Keratinocyte (primary cell): ENCODE results near the gene TMEM131. TPM values are rescaled to one million over a fixed set of nuclear protein-coding genes. Genes with fewer than 3 reads are reported as not detected.

ENCODE experiments used
- DNase-seq: peaks from one replicate; pipeline ENCODE4 v3.0.0-alpha.2; 2011; ENCODE audit warnings: low read depth, missing footprints, low spot score
- FAIRE-seq: peaks from 2 replicates; lab custom pipeline; 2011; peaks lifted over from hg19 to GRCh38; lab: Jason Lieb, UNC
- H2AFZ ChIP-seq: 2 replicates; pipeline ENCODE4 v1.6.0; 2012; ENCODE audit warnings: low read length, control low read depth, inconsistent platforms; ENCODE audit not compliant: control insufficient read depth
- H3K27ac ChIP-seq: 2 replicates; pipeline ENCODE4 v1.5.1; 2011; ENCODE audit warnings: low read length; ENCODE audit not compliant: control insufficient read depth, insufficient read depth
- H3K27me3 ChIP-seq: 3 replicates; pipeline ENCODE4 v1.6.0; 2011; ENCODE audit warnings: low read length; ENCODE audit not compliant: control insufficient read depth, insufficient read depth; ENCODE audit errors: extremely low read depth
- H3K36me3 ChIP-seq, 2 experiments: 2 replicates in 1 of 2; 3 replicates in 1 of 2; pipeline ENCODE4 v1.5.1; 2011; ENCODE audit warnings: low read length in 2 of 2, mild to moderate bottlenecking in 1 of 2; ENCODE audit not compliant: control insufficient read depth in 2 of 2, insufficient read depth in 2 of 2; ENCODE audit errors: extremely low read depth in 1 of 2
- H3K4me1 ChIP-seq: 3 replicates; pipeline ENCODE4 v1.5.1; 2011; ENCODE audit warnings: low read length; ENCODE audit not compliant: control insufficient read depth, insufficient read depth; ENCODE audit errors: extremely low read depth
- H3K4me2 ChIP-seq: 3 replicates; pipeline ENCODE4 v1.6.0; 2011; ENCODE audit warnings: low read depth, low read length; ENCODE audit not compliant: control insufficient read depth, insufficient read depth; ENCODE audit errors: extremely low read depth
- H3K4me3 ChIP-seq, 3 experiments: fragments of 200-600 bp in 1 of 3; sonication (generic) in 1 of 3; 2 replicates in 2 of 3; 3 replicates in 1 of 3; pipeline ENCODE4 v1.5.1; 2011 to 2016; ENCODE audit warnings: low read length in 3 of 3, mild to moderate bottlenecking in 3 of 3, control low read depth in 2 of 3, inconsistent platforms in 1 of 3, low read depth in 1 of 3, mixed read lengths in 1 of 3, mixed run types in 1 of 3, moderate library complexity in 1 of 3; ENCODE audit not compliant: control insufficient read depth in 2 of 3, insufficient read depth in 2 of 3; ENCODE audit errors: extremely low read depth in 1 of 3
- H3K79me2 ChIP-seq: 2 replicates; pipeline ENCODE4 v1.6.0; 2012; ENCODE audit warnings: low read length; ENCODE audit not compliant: control insufficient read depth, insufficient read depth
- H3K9ac ChIP-seq: 3 replicates; pipeline ENCODE4 v1.6.0; 2011; ENCODE audit warnings: low read length; ENCODE audit not compliant: control insufficient read depth, insufficient read depth; ENCODE audit errors: extremely low read depth
- H3K9me1 ChIP-seq: 3 replicates; pipeline ENCODE4 v1.6.0; 2011; ENCODE audit warnings: low read length; ENCODE audit not compliant: control insufficient read depth, insufficient read depth; ENCODE audit errors: extremely low read depth
- H3K9me3 ChIP-seq: 2 replicates; pipeline ENCODE4 v1.5.1; 2012; ENCODE audit warnings: low read depth, low read length; ENCODE audit not compliant: control insufficient read depth
- H4K20me1 ChIP-seq: 3 replicates; pipeline ENCODE4 v1.6.0; 2011; ENCODE audit warnings: low read length; ENCODE audit not compliant: control insufficient read depth, insufficient read depth; ENCODE audit errors: extremely low read depth
- EZH2 ChIP-seq: IDR thresholded peaks from one replicate; pipeline ENCODE4 v1.6.1; 2012; ENCODE audit warnings: inconsistent platforms, mild to moderate bottlenecking, low read length, moderate library complexity
- dilution Hi-C: fragments of 300-500 bp; cut with MboI; formaldehyde crosslinking; loops from one replicate; pipeline ENCODE4 v1.7.0; 2020; ENCODE audit warnings: low sequenced_read_pairs; ENCODE audit not compliant: extremely low pct_ligation_motif_present
- polyA plus RNA-seq, 5 experiments: library from polyadenylated mRNA; depleted of rRNA in 3 of 5; stranded (reverse) in 3 of 5; stranded (forward) in 1 of 5; unstranded in 1 of 5; fragments of >200 nt; gene quantifications; 1 replicate in 1 of 5; 2 replicates in 3 of 5; 3 replicates in 1 of 5; pipeline versions ENCODE4 v1.2.1 to v1.2.3, GENCODE V29; 2011 to 2012; ENCODE audit warnings: missing spikeins in 2 of 5, low read depth in 1 of 5, low replicate concordance in 1 of 5
- TF ChIP-seq, protein P1 (sequence below), 3 experiments: IDR thresholded peaks in 1 of 3; conservative IDR thresholded peaks in 1 of 3; optimal IDR thresholded peaks in 1 of 3; 2 replicates in 2 of 3; 3 replicates in 1 of 3; pipeline versions ENCODE3 to v1.5.1; 2011; ENCODE audit warnings: low read length in 3 of 3, mild to moderate bottlenecking in 3 of 3, moderate library complexity in 2 of 3, control low read depth in 1 of 3, inconsistent platforms in 1 of 3; ENCODE audit not compliant: insufficient read depth in 2 of 3; ENCODE audit errors: extremely low read depth in 1 of 3

The TMEM131 gene
- polyA plus RNA-seq, 1 donor (not counting 4 experiments of a cell fraction or from before 2014, with no cell fraction given), result 25.5 TPM

DNA sequence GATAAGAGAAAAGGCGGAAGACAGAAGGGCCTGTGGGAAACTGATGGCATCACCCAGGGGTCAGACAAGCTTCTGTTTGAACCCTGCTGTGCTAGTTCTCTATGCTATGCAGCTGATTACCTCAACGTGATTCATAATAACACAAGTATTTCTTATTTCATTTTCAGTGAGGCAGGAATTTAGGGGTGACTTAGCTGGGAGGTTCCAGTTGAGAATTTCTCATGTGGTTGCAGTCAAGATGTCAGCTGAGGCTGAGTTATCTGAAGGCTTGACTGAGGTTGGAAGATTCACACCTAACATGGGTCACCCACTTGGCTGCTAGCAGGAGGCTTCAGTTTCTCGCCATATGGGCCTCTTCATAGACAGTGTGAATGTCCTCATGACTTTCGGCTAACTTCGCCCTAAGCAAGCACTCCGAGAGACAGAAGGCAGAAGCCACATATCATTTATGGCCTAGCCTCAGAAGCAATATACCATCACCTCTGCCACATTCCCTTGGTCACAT, 34.0 kb upstream of the TMEM131 start:
- Histone ChIP-seq H3K27me3 (no peaks in the 10 kb centered on the region), H3K4me1 (peaks cover 4% of the 10 kb centered on the region), H3K4me2 (no peak overlapping the region), H4K20me1 (no peaks in the 10 kb centered on the region), H3K9me3 (no peaks in the 10 kb centered on the region), H2AFZ (no peak overlapping the region), H3K27ac (no peak overlapping the region), H3K36me3 (no peaks in the 10 kb centered on the region), H3K9me1 (no peaks in the 10 kb centered on the region), H3K4me3 (no peak overlapping the region), H3K79me2 (no peaks in the 10 kb centered on the region), H3K9ac (no peak overlapping the region)
- DNase-seq (no peak), FAIRE-seq (no peak)
- dilution Hi-C loops, result no loop called here
- TF ChIP-seq, protein P1, sequence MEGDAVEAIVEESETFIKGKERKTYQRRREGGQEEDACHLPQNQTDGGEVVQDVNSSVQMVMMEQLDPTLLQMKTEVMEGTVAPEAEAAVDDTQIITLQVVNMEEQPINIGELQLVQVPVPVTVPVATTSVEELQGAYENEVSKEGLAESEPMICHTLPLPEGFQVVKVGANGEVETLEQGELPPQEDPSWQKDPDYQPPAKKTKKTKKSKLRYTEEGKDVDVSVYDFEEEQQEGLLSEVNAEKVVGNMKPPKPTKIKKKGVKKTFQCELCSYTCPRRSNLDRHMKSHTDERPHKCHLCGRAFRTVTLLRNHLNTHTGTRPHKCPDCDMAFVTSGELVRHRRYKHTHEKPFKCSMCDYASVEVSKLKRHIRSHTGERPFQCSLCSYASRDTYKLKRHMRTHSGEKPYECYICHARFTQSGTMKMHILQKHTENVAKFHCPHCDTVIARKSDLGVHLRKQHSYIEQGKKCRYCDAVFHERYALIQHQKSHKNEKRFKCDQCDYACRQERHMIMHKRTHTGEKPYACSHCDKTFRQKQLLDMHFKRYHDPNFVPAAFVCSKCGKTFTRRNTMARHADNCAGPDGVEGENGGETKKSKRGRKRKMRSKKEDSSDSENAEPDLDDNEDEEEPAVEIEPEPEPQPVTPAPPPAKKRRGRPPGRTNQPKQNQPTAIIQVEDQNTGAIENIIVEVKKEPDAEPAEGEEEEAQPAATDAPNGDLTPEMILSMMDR (optimal IDR thresholded peaks at IDR 0.05 in 1 of 3, IDR thresholded peaks at IDR 0.05 in 1 of 3, conservative IDR thresholded peaks at IDR 0.05 in 1 of 3; ENCODE audit: extremely low read depth in 1 of 3, insufficient read depth in 2 of 3, low read length in 3 of 3), result no peak
- no peak for TF ChIP-seq EZH2

GRCh38 chr2:98028931-98029717, 33.4 kb upstream of the TMEM131 start:
- H3K27ac ChIP-seq, result no peak overlapping the region
- no peaks in the 10 kb centered on the region for H4K20me1 ChIP-seq
- dilution Hi-C loops, result no loop called here
- no peaks in the 10 kb centered on the region for H3K79me2 ChIP-seq
- no peaks in the 10 kb centered on the region for H3K9me3 ChIP-seq
- peaks cover 4% of the 10 kb centered on the region for H3K4me1 ChIP-seq
- no peaks in the 10 kb centered on the region for H3K27me3 ChIP-seq
- no peak overlapping the region for H2AFZ ChIP-seq
- no peak for TF ChIP-seq EZH2
- TF ChIP-seq, protein P1 (optimal IDR thresholded peaks at IDR 0.05 in 1 of 3, IDR thresholded peaks at IDR 0.05 in 1 of 3, conservative IDR thresholded peaks at IDR 0.05 in 1 of 3; ENCODE audit: extremely low read depth in 1 of 3, insufficient read depth in 2 of 3, low read length in 3 of 3), result no peak
- no peak overlapping the region for H3K4me3 ChIP-seq
- DNase-seq (no peak), FAIRE-seq (no peak)
- H3K9me1 ChIP-seq, result no peaks in the 10 kb centered on the region
- H3K4me2 ChIP-seq, result no peak overlapping the region
- H3K36me3 ChIP-seq, result no peaks in the 10 kb centered on the region
- no peak overlapping the region for H3K9ac ChIP-seq
